Renal pelvis (tissue), 4 donors: ENCODE data around the gene STRADB. TPM values are rescaled to one million over a fixed set of nuclear protein-coding genes. Genes with fewer than 3 reads are reported as not detected.
"Not testable (repeated sequence)": the region's sequence is repeated elsewhere in the genome, so short reads cannot be mapped to it uniquely, and the experiment has no call there.

Experiments
- DNase-seq: peaks from one replicate; pipeline ENCODE4 v3.0.0-alpha.2; 2013
- polyA plus RNA-seq, 3 donors: library from polyadenylated mRNA; unstranded; fragments of 120-200 nt; gene quantifications; one replicate each; pipeline ENCODE4 v1.2.1, GENCODE V29; 2013; ENCODE audit not compliant: insufficient read length in 3 of 3

The STRADB gene
- polyA plus RNA-seq, 3 donors, result 63.8 to 110 (median 101) TPM

- no peak for DNase-seq
These were observed 31.0 kb upstream of the STRADB start for GRCh38 chr2:201420442-201421113.

GRCh38 chr2:201425952-201426351 is 25.6 kb upstream of the STRADB start:
- no peak for DNase-seq

DNA sequence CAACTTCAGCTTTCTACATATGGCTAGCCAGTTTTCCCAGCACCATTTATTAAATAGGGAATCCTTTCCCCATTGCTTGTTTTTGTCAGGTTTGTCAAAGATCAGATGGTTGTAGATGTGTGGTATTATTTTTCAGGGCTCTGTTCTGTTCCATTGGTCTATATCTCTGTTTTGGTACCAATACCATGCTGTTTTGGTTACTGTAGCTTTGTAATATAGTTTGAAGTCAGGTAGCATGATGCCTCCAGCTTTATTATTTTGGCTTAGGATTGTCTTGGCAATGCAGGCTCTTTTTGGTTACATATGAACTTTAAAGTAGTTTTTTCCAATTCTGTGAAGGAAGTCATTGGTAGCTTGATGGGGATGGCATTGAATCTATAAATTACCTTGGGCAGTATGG is 23.2 kb upstream of the STRADB start:
- not testable (repeated sequence) for DNase-seq

- DNase-seq, result not testable (repeated sequence)
These were observed 21.7 kb upstream of the STRADB start for GRCh38 chr2:201429835-201430234.

DNA sequence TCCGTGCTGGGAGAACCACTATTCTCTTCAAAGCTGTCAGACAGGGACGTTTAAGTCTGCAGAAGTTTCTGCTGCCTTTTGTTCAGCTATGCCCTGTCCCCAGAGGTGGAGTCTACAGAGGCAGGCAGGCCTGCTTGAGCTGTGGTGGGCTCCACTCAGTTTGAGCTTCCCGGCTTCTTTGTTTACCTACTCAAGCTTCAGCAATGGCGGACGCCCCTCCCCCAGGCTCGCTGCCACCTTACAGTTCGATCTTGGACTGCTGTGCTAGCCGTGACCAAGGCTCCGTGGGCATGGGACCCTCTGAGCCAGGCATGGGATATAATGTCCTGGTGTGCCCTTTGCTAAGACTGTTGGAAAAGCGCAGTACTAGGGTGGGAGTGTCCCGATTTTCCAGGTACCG is 21.2 kb upstream of the STRADB start:
- not testable (repeated sequence) for DNase-seq

DNA sequence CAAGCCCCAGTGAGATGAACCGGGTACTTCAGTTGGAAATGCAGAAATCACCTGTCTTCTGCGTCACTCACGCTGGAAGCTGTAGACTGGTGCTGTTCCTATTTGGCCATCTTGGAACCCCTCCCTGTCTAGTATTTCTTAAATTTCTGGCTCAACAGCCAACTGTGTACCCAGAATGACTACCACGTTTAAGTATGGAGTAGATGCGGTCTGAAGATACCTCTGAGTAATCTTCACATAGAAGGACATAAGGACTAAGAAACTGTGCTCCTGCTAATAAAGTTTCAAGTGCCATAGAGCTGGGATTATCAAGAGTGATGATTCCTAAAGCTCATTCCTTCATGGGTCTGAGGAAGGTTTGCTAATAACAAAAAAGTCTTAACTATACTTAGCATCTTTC is 20.7 kb upstream of the STRADB start:
- no peak for DNase-seq

DNA sequence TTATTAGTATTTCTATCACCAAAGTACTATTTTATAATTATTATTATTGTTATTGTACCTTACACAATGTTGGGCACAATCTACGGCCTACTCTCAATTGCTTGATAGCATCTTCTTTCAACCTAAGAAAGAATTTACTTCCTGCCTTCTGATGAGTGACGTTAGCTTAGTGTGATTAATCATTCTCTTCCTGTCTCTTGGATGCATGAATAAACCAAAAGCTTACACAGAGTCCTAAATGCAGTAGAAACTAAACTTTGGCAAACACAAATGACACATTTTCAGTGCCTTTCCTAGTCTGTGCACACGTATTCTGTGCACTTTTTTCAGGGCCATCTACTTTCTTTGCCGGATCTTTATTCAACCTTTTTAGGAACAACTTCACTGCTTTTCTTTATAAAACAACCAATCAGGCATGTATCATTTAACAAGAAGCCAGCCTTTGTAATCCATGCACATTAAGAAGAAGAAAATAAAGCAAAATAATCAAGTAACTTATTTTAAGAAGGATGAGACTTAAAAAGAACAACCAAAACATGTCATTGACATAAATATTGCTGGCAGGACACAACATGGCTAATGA is 19.4 kb upstream of the STRADB start:
- DNase-seq, result no peak

DNA sequence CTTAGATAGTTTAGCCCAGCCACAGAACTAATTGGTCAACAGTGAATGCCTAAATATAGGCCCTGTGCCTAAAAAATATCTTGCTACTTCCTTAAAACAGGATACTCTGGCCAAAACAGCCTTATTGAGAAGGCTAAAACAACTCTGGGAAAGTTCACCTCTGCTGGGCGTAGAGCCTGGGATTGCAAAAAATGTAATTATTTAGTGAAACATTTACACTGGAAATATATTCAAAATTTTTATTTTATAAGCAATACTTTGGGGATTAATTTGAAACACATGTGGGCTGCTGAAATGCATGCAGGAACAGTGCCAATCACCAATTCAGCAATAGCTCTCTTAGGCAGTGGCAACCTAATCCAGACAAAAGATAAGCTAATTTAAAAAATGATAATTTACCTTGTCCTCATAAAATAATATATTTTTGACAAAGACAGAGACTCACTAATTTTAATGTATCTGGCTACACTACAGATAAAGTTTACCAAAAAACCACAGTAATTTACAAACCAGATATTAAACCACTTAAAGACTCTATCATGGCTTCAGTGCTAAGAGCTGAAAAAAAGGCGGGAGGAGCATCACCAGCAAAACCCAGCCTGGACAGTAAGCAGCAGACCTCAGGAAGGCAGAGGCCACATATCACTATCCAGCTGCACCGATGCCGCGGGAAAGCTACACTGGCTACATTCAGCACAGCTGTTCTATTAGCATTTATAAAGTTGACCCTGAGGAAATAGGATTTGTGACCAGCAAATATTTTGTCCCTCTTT is 18.7 kb upstream of the STRADB start:
- no peak for DNase-seq

DNA sequence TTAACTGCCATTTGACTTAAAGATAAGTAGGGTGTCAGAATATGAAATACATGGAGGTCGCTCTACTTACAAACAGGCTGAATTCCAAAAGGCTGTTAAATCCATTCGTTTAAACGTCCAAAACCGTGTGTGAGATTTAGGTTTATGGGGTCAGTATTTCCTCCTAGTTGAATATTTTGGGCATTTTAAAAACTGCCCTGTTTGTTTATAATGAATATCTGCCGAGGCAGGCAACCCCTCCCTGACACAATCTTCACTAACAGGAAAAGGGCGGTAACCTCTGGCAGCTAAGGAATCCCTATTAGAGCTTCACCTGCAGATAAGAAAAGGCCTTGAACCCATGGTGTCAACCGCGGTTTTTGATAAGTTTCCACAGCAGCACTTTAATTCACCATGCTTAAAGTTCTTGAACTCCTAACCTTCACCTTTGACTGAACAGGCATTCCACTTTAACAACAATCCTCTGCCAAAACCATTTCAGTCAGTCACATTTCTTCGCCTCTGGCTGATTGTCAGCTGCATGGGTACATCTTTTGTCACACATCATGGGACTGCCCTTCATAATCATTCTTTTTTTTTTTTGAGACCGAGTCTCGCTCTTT is 18.0 kb upstream of the STRADB start:
- no peak for DNase-seq

GRCh38 chr2:201436141-201436540 is 15.4 kb upstream of the STRADB start:
- DNase-seq, result no peak

DNA sequence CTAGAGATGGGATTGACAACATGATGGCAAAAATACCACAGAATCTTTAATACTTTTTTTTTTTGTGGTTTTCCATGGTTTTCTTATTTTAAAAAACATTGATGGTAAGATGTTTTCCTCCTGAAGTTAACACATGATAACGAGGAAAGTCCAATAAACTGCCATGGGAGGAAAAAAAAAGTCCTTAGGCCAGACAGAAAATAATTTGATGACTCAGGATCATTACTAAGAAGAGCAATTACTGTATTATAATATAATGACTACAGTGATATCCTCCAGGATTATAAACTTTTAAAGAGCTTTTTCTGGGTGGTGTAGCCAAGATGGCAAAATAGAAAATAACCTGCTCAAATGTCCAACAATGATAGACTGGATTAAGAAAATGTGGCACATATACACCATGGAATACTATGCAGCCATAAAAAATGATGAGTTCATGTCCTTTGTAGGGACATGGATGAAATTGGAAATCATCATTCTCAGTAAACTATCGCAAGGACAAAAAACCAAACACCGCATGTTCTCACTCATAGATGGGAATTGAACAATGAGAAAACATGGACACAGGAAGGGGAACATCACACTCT is 12.1 kb upstream of the STRADB start:
- not testable (repeated sequence) for DNase-seq

GRCh38 chr2:201440182-201440581 is 11.4 kb upstream of the STRADB start:
- no peak for DNase-seq

- DNase-seq, result no peak
These were observed 10.1 kb upstream of the STRADB start for GRCh38 chr2:201441409-201441808.

DNA sequence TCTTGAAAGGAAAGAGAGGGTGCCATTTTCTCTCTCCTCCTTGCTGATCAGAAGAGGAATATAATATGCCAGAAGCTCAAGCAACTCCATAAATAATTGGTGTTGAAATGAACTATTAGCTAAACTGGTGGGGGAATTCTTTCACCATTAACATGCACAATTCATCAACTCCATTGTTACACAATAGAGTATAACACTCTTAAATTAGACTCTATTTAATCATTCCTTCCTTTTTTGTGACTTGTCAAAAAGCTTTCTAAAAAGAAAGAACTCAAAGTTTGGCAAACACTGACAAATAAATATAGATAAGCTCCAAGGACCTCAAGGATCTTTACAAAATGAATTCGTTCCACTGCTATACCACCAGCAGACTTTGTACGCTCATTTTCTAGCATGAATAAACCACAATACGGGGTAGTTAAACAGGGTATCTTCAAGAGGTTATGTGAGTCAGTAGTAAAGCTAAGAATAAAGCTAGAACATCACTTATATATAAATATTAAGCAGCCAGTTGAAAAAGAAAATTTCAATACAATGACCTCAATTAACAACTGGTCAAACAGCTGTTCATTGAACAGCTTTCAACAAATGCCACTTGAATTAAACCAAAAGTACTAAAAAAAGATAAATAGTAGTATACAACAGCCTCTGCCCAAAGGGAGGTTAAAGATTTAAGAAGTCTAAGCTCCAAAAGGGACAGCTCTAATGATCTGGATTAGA is 6.6 kb upstream of the STRADB start:
- no peak for DNase-seq

DNA sequence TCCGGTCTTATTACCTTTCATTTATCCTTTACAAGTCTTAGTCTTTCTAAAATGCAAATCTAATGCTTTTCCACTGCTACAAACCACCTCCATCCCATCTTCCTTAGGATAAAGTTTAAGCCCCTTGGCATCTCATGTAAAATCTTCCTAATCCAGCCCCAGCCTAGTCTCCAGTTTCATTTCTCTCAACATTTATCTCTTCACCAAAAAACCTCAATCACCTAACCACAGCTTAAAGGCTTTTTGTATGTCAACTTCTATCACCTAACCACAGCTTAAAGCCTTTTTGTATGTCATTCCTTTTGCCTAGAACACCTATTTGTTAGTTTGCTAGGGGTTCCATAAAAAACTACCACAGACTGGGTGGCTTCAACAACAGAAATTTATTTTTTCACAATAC is 4.5 kb upstream of the STRADB start:
- DNase-seq, result no peak

GRCh38 chr2:201448061-201448460 is 3.5 kb upstream of the STRADB start:
- DNase-seq, result no peak

- DNase-seq, result no peak
These were observed 2.8 kb upstream of the STRADB start for GRCh38 chr2:201448701-201449100.

DNA sequence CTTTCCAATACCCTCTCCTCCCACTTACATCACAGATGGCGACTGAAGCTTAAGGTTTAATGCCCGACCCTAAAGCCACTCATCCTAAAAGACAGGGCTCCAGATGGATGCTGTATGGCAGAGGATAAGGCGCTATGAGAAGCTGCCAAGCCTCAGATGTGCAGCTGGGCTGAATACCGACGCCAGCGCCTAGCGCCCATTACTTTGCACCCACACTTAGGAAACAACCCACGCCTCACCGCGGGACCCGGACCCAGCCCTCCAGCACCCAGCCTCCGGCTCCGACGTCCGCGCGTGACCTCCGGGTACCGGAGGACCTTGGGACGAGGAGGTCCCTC is 617 bp upstream of the STRADB start:
- DNase-seq, result no peak

GRCh38 chr2:201452058-201452921 is 750 bp downstream of the STRADB start:
- DNase-seq, result no peak

DNA sequence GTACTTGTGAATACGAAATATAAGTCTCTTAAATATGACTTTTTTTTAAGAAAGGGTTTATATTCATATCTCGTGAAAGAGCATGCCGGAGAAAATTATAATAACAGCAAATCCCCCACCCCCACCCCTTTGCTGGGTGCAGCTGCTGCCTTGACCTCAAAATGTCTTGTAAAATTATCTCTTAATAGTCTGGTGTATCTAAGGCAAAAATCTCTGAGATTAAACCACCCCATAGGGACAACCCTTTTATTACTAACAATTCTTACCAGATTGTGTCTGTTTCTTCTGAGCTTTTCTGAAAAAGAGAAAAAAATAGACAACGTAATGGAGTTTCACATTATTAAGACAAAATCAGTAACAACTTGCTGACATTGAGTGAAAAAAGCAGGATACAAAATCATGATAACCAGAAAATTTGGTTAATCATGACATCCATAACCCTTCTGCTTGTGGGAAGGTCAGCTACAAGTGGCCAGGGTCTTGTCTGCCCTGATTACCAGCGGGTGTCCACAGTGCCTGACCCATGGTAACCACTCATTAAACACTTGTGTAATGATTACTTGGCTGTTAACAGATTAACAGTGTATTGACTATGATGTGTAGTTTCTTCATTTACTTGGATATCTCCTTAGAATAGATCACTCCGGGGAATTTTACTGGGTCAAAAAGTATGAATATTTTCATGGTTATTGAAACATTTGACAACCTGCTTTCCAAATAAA is 1.5 kb downstream of the STRADB start:
- DNase-seq, result no peak
